PC-3 (cell line): Measurements from ENCODE around the gene KCNIP4. TPM values are rescaled to one million over a fixed set of nuclear protein-coding genes. Genes with fewer than 3 reads are reported as not detected.

ENCODE experiments used
- ATAC-seq: fragments of 200-7000 bp; cut with Tn5 transposase; 2 replicates; pipeline ENCODE4 v1.9.1; 2020; ENCODE audit warnings: mild to moderate bottlenecking, moderate library complexity
- BruUV-seq: library from RNA; stranded (reverse); fragments of 400-500 nt; replicated peaks from 2 replicates; lab custom pipeline; 2021; lab: Mats Ljungman, UMichigan
- CTCF ChIA-PET: fragments of 300-600 bp; sonication (Branson Sonifier 250); formaldehyde crosslinking; loops from one replicate; lab custom pipeline; 2022; ENCODE audit warnings: antibody characterized with exemption; lab: Charles Lee
- POLR2A ChIA-PET: fragments of 300-600 bp; sonication (Branson Sonifier 250); formaldehyde crosslinking; loops from one replicate; lab custom pipeline; 2022; ENCODE audit warnings: antibody characterized with exemption; ENCODE audit not compliant: unreplicated experiment; lab: Charles Lee
- DNase-seq: peaks from one replicate; pipeline ENCODE4 v3.0.0-alpha.2; 2015
- H2AFZ ChIP-seq: fragments of 300-600 bp; sonication (generic); 2 replicates; pipeline ENCODE4 v1.6.0; 2016; ENCODE audit warnings: antibody characterized with exemption, low read length
- H3F3A ChIP-seq: fragments of 300-600 bp; sonication (generic); one replicate; pipeline ENCODE4 v1.6.0; 2017; ENCODE audit warnings: antibody characterized with exemption, low read length, control low read depth, mild to moderate bottlenecking; ENCODE audit not compliant: unreplicated experiment
- H3K27ac ChIP-seq: fragments of 300-600 bp; sonication (generic); 2 replicates; pipeline ENCODE4 v1.5.1; 2016; ENCODE audit warnings: mild to moderate bottlenecking, low read length
- H3K27me3 ChIP-seq: fragments of 300-600 bp; sonication (generic); 2 replicates; pipeline ENCODE4 v1.6.1; 2016; ENCODE audit warnings: low read length, mixed read lengths
- H3K36me3 ChIP-seq: fragments of 300-600 bp; sonication (generic); 2 replicates; pipeline ENCODE4 v1.6.1; 2016; ENCODE audit warnings: low read depth, mixed run types, low read length, mixed read lengths
- H3K4me1 ChIP-seq: fragments of 300-600 bp; sonication (generic); 2 replicates; pipeline ENCODE4 v1.5.1; 2016; ENCODE audit warnings: low read length; ENCODE audit not compliant: insufficient read depth
- H3K4me2 ChIP-seq: fragments of 300-600 bp; sonication (generic); 2 replicates; pipeline ENCODE4 v1.6.0; 2016; ENCODE audit warnings: low read length
- H3K4me3 ChIP-seq: fragments of 300-600 bp; sonication (generic); 2 replicates; pipeline ENCODE4 v1.5.1; 2016; ENCODE audit warnings: mild to moderate bottlenecking, low read length, mixed read lengths
- H3K79me2 ChIP-seq: fragments of 300-600 bp; sonication (generic); 2 replicates; pipeline ENCODE4 v1.6.1; 2017; ENCODE audit warnings: low read length, mixed read lengths
- H3K9ac ChIP-seq: fragments of 300-600 bp; sonication (generic); 2 replicates; pipeline ENCODE4 v1.6.0; 2016; ENCODE audit warnings: mild to moderate bottlenecking, low read length
- H3K9me2 ChIP-seq: fragments of 300-600 bp; sonication (generic); replicated peaks from 2 replicates; pipeline ENCODE4 v1.6.1; 2016; ENCODE audit warnings: mixed run types, low read length, mixed read lengths
- H3K9me3 ChIP-seq: fragments of 300-600 bp; sonication (generic); 2 replicates; pipeline ENCODE4 v1.6.1; 2016; ENCODE audit warnings: low read length, mixed read lengths
- H4K20me1 ChIP-seq: fragments of 300-600 bp; sonication (generic); 2 replicates; pipeline ENCODE4 v1.6.1; 2016; ENCODE audit warnings: low read length, mixed read lengths
- CTCF ChIP-seq: fragments of 300-600 bp; sonication (generic); conservative IDR thresholded peaks from 2 replicates; pipeline ENCODE4 v1.5.1; 2017; ENCODE audit warnings: antibody characterized with exemption, low read depth, mild to moderate bottlenecking, low read length
- EZH2 ChIP-seq: fragments of 300-600 bp; sonication (generic); IDR thresholded peaks from one replicate; pipeline ENCODE4 v1.6.1; 2017; ENCODE audit warnings: antibody characterized with exemption, mild to moderate bottlenecking, low read length; ENCODE audit not compliant: unreplicated experiment
- EZH2phosphoT487 ChIP-seq: fragments of 300-600 bp; sonication (generic); IDR thresholded peaks from 2 replicates; pipeline ENCODE4 v1.6.1; 2018; ENCODE audit warnings: mild to moderate bottlenecking, antibody characterized with exemption, low read length, borderline replicate concordance
- intact Hi-C: fragments of 100-400 bp; cut with micrococcal nuclease; formaldehyde crosslinking; loops from 2 replicates; pipeline ENCODE4 v1.9.0; 2023
- total RNA-seq: library from RNA; depleted of rRNA; stranded (reverse); fragments of >200 nt; gene quantifications from 2 replicates; pipeline ENCODE4 v1.2.3, GENCODE V29; 2014

KCNIP4 gene
- total RNA-seq, 1 experiment from 2014 or later, result not detected

DNA sequence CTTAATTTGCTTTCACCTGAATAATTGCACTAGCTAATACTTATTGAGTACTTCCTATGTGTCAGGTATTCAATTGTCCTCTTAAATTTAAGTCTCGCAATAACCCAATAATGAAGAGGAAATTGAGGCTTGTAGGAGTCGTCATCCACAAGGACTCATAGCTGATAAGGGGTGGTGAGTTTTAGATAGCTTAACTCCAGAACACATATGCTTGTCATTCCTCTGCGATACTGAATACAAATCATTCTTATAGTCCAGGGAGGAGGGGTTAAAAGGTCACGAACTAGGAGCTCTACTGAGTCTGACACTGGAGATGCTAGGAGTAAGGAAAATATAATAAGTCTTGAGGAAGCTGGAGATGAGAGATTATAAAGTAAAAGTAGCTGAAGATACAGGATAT is 1249.8 kb downstream of the KCNIP4 start:
- Histone ChIP-seq H3K9me2 (no peaks in the 10 kb centered on the region), H3K9ac (no peak overlapping the region), H3F3A (no peaks in the 10 kb centered on the region), H3K36me3 (no peaks in the 10 kb centered on the region), H3K4me2 (no peak overlapping the region), H3K27ac (no peak overlapping the region), H3K27me3 (no peaks in the 10 kb centered on the region), H3K4me1 (peaks cover 3% of the 10 kb centered on the region; the same call in 1 of the 2 replicates), H2AFZ (no peak overlapping the region), H3K9me3 (no peaks in the 10 kb centered on the region), H3K4me3 (no peak overlapping the region), H4K20me1 (no peaks in the 10 kb centered on the region), H3K79me2 (peaks cover 29% of the 10 kb centered on the region)
- no TSS peak for BruUV-seq
- DNase-seq (no peak), ATAC-seq (no peak)
- TF ChIP-seq EZH2phosphoT487, result no peak
- TF ChIP-seq EZH2, result no peak
- no peak for TF ChIP-seq CTCF
- CTCF ChIA-PET, result no interaction called here
- POLR2A ChIA-PET, result no interaction called here
- intact Hi-C loops, result no loop called here

GRCh38 chr4:20698382-20698781 is 1250.2 kb downstream of the KCNIP4 start:
- BruUV-seq, result no TSS peak

More at GRCh38 chr4:20698382-20698781, 1250.2 kb downstream of the KCNIP4 start:
- H3K27ac ChIP-seq, result no peak overlapping the region
- DNase-seq (no peak), ATAC-seq (no peak)
- H3K27me3 ChIP-seq, result no peaks in the 10 kb centered on the region
- CTCF ChIA-PET, result no interaction called here
- no peak overlapping the region for H2AFZ ChIP-seq
- no peaks in the 10 kb centered on the region for H3K9me3 ChIP-seq
- H4K20me1 ChIP-seq, result no peaks in the 10 kb centered on the region
- H3K4me2 ChIP-seq, result no peak overlapping the region
- H3K9me2 ChIP-seq, result no peaks in the 10 kb centered on the region
- no peaks in the 10 kb centered on the region for H3K36me3 ChIP-seq
- no peak for TF ChIP-seq CTCF
- no peak for TF ChIP-seq EZH2phosphoT487
- TF ChIP-seq EZH2, result no peak
- no peaks in the 10 kb centered on the region for H3F3A ChIP-seq
- H3K4me3 ChIP-seq, result no peak overlapping the region
- peaks cover 3% of the 10 kb centered on the region; the same call in 1 of the 2 replicates for H3K4me1 ChIP-seq
- H3K79me2 ChIP-seq, result peaks cover 29% of the 10 kb centered on the region
- intact Hi-C loops, result no loop called here
- no peak overlapping the region for H3K9ac ChIP-seq
- POLR2A ChIA-PET, result no interaction called here
